ENCODE results near the gene CTSL.

Gene CTSL

DNA sequence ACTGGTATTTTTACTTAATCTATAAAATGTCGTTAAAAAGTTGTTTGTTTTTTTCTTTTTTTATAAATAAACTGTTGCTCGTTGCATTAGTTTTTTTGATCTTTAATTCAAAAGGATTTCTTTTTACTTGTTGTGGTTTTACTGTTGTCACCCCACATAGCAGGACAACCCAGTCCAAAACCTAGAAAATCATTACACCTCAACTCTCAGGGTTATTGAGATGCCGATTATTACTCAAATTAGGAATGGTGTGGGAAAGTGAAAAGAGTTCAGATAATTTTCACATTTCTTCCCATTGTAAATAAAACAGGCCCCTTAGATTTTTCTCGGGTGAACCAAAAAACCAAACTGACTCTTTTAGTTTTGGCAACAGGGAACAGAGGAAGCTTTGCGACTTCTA lies 17.4 kb upstream of the CTSL start:
- peak overlapping the region; percentile 83 for H3K27ac Mint-ChIP-seq
- CTCF ChIA-PET, result interaction anchor here (0.6 kb wide), 1 partner anchor 30 kb away, joined by 3 read pairs; no protein-coding TSS in a partner anchor
- H3K27me3 Mint-ChIP-seq, result peaks cover 20% of the 10 kb centered on the region
- H3K9me3 Mint-ChIP-seq, result no peaks in the 10 kb centered on the region
- H3K4me1 Mint-ChIP-seq, result peaks cover 63% of the 10 kb centered on the region
- no peaks in the 10 kb centered on the region for H3K36me3 Mint-ChIP-seq
- no peak for DNase-seq
- peak overlapping the region; percentile 34 for H3K4me3 Mint-ChIP-seq

DNA sequence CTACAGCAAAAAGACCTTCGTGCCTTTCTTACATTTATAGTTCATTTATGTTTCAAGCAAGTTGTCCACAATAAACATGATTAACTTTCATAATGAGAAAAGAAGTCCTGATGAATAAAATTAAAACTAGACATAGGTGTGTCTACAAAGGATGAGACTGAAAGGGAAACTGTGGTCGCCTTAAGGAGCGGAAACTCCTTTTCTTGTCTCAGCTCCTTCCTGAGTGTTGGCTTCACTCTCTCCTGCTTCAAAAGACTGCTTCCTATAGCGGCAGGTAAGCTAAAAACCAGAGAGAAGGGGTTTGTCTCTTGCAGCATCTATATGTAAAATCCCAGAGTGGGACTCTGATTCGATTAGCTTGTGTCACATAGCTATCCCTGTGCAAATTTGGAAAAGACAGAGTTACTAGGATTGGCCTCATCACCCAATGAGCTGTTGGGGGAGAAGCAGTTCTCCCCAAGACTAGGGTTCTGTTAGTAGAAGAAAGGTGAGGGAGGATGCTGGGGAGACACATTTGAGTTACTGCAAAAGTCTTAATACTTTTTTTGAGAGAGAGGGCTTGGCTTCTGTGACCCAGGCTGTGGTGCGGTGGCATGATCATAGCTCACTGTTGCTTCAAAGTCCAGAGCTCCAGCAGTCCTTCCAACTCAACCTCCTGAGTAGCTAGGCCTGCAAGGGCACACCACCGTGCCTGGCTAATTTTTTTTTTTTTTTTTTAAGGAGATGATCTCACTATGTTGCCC lies 16.8 kb upstream of the CTSL start:
- Mint-ChIP-seq H3K9me3 (no peaks in the 10 kb centered on the region), H3K4me1 (peaks cover 69% of the 10 kb centered on the region), H3K27ac (peak overlapping the region; percentile 83), H3K4me3 (peak overlapping the region; percentile 34), H3K36me3 (no peaks in the 10 kb centered on the region), H3K27me3 (peaks cover 20% of the 10 kb centered on the region)
- DNase-seq, result peak; percentile 54
- CTCF ChIA-PET, result interaction anchor here (0.6 to 0.7 kb wide), 2 partner anchors 17 to 31 kb away, joined by 3 read pairs; partner anchors contain the start of gene CTSL

GRCh38 chr9:87710443-87710842 lies 15.5 kb upstream of the CTSL start:
- H3K9me3 Mint-ChIP-seq, result no peaks in the 10 kb centered on the region
- H3K27ac Mint-ChIP-seq, result peak overlapping the region; percentile 83
- no peaks in the 10 kb centered on the region for H3K36me3 Mint-ChIP-seq
- CTCF ChIA-PET, result no interaction called here
- H3K4me1 Mint-ChIP-seq, result peaks cover 68% of the 10 kb centered on the region
- DNase-seq, result no peak
- no peak overlapping the region for H3K4me3 Mint-ChIP-seq
- peaks cover 16% of the 10 kb centered on the region for H3K27me3 Mint-ChIP-seq

DNA sequence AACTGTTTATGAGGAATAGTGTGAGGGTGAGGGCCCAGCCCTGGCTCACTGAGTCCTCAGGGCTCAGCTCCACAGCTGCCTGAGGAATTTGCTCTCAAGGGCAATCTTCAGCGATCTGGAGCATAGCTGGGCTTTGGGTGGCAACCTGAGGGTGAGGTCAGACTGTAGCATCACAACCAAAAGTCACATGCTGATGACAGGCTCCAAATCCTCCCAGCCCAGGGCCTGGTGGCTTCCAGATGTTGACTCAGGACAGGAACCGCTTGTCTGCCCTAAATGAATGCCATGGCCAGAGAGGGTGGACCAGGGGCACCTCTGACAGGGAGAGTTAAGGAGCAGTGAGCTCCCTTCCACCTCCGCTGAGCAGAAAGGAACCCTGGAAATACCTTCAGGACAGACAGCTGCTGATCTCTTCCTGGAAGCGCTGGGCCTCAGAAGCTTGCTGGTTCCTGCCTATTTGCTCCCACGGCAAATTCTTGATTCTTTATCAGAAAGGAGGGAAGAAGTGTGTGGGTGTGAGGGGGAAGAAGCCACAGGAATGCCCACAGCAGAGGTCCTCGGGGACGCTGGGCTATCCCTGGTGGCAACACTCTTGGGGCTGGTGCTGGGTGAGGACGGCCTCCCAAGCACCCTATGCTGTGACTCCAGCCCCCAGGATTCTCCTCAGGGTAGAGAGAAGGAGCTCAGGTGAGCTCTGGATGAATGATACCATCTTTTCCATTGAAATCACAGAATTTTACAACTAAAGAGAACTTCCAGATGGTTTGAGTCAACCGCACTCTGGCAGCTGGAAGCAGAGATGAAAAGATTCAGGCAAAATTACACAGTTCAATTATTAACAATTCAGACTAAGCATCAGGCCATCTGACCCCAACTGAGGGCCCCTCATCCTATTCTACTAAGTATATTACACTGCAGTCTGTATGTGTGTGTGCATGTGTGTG lies 13.8 kb upstream of the CTSL start:
- Mint-ChIP-seq H3K27ac (no peak overlapping the region), H3K27me3 (peaks cover 7% of the 10 kb centered on the region), H3K4me1 (peaks cover 69% of the 10 kb centered on the region), H3K36me3 (no peaks in the 10 kb centered on the region), H3K4me3 (no peak overlapping the region), H3K9me3 (no peaks in the 10 kb centered on the region)
- CTCF ChIA-PET, result no interaction called here
- no peak for DNase-seq

DNA sequence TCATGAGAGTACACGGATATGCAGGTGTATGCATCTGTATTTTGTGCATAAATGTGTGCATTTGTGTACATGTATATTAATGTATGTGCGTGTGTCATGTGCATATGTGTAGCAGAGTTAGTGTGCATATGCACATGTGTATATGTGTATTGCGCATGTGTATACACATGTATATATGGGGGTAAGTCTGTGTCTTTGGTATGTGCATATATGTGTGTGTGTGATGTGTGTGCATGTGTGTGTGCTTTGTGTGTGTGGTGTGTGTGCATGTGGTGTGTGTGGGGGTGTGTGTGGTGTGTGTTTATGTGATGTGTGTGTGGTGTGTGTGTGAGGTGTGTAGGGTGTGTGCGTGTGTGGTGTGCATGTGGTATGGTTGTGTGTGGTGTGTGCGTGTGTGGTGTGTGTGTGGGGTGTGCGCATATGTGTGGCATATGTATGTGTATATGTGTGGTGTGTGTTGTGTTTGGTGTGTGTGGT lies 13.1 kb upstream of the CTSL start:
- CTCF ChIA-PET, result no interaction called here
- Mint-ChIP-seq H3K36me3 (no peaks in the 10 kb centered on the region), H3K4me3 (no peak overlapping the region), H3K9me3 (no peaks in the 10 kb centered on the region), H3K27me3 (peaks cover 12% of the 10 kb centered on the region), H3K4me1 (peaks cover 63% of the 10 kb centered on the region), H3K27ac (no peak overlapping the region)
- DNase-seq, result no peak

GRCh38 chr9:87713278-87713987 lies 12.5 kb upstream of the CTSL start:
- CTCF ChIA-PET, result no interaction called here
- Mint-ChIP-seq H3K36me3 (no peaks in the 10 kb centered on the region), H3K27me3 (peaks cover 17% of the 10 kb centered on the region), H3K9me3 (no peaks in the 10 kb centered on the region), H3K4me1 (peaks cover 58% of the 10 kb centered on the region), H3K27ac (peak overlapping the region; percentile 77), H3K4me3 (no peak overlapping the region)
- DNase-seq, result peak; percentile 36

DNA sequence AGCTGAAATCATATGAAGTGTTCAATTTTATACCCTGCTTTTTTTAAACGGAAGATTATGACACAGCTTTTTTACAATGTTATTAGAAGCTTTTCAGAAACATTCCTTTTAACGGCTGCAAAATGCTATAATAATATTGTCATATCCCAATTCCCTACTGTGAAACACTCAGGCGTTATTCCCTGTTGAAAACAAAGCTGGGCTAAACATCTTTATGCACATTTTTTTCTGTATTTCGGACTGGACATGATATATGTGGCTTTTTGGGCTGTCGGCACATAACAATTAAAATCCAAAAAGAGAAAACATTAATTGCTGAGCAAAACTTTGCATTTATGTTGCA lies 12.0 kb upstream of the CTSL start:
- DNase-seq, result no peak
- Mint-ChIP-seq H3K4me3 (no peak overlapping the region), H3K36me3 (no peaks in the 10 kb centered on the region), H3K4me1 (peaks cover 53% of the 10 kb centered on the region), H3K27ac (no peak overlapping the region), H3K27me3 (peaks cover 22% of the 10 kb centered on the region), H3K9me3 (no peaks in the 10 kb centered on the region)
- CTCF ChIA-PET, result no interaction called here

GRCh38 chr9:87714819-87715218 lies 11.1 kb upstream of the CTSL start:
- no peak for DNase-seq
- peaks cover 25% of the 10 kb centered on the region for H3K27me3 Mint-ChIP-seq
- H3K4me3 Mint-ChIP-seq, result no peak overlapping the region
- no peak overlapping the region for H3K27ac Mint-ChIP-seq
- CTCF ChIA-PET, result no interaction called here
- H3K9me3 Mint-ChIP-seq, result no peaks in the 10 kb centered on the region
- peaks cover 44% of the 10 kb centered on the region for H3K4me1 Mint-ChIP-seq
- no peaks in the 10 kb centered on the region for H3K36me3 Mint-ChIP-seq

DNA sequence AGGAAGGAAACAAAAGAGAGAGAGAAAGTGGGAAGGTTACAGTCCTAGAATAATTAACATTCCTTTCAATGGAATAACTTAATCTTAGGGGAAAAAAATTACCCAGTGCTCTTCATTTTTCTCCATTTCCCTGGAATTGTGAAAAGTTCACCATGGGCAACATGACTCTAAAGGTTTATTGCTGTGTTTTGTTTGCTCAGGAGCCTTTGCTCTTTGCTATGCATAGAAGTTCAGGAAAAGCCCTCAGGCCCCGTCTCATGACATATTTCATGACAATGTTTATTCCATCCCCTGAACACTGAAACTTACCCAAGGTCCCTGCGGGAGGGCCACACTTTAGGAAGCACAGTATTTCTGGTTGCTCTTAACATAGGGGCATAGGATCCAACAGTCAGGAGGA lies 9.8 kb upstream of the CTSL start:
- Mint-ChIP-seq H3K4me1 (peaks cover 33% of the 10 kb centered on the region), H3K4me3 (no peak overlapping the region), H3K36me3 (peaks cover 2% of the 10 kb centered on the region), H3K9me3 (no peaks in the 10 kb centered on the region), H3K27ac (no peak overlapping the region), H3K27me3 (peaks cover 29% of the 10 kb centered on the region)
- CTCF ChIA-PET, result no interaction called here
- no peak for DNase-seq

GRCh38 chr9:87717456-87717855 lies 8.5 kb upstream of the CTSL start:
- H3K27ac Mint-ChIP-seq, result no peak overlapping the region
- no peak for DNase-seq
- no peaks in the 10 kb centered on the region for H3K9me3 Mint-ChIP-seq
- peaks cover 40% of the 10 kb centered on the region for H3K27me3 Mint-ChIP-seq
- CTCF ChIA-PET, result no interaction called here
- H3K36me3 Mint-ChIP-seq, result peaks cover 2% of the 10 kb centered on the region
- peaks cover 22% of the 10 kb centered on the region for H3K4me1 Mint-ChIP-seq
- H3K4me3 Mint-ChIP-seq, result no peak overlapping the region

- no peaks in the 10 kb centered on the region for H3K9me3 Mint-ChIP-seq
- DNase-seq, result no peak
- peaks cover 47% of the 10 kb centered on the region for H3K27me3 Mint-ChIP-seq
- CTCF ChIA-PET, result no interaction called here
- H3K4me1 Mint-ChIP-seq, result peaks cover 17% of the 10 kb centered on the region
- H3K27ac Mint-ChIP-seq, result no peak overlapping the region
- H3K36me3 Mint-ChIP-seq, result peaks cover 2% of the 10 kb centered on the region
- no peak overlapping the region for H3K4me3 Mint-ChIP-seq
Measured at GRCh38 chr9:87718231-87718630, 7.7 kb upstream of the CTSL start.

DNA sequence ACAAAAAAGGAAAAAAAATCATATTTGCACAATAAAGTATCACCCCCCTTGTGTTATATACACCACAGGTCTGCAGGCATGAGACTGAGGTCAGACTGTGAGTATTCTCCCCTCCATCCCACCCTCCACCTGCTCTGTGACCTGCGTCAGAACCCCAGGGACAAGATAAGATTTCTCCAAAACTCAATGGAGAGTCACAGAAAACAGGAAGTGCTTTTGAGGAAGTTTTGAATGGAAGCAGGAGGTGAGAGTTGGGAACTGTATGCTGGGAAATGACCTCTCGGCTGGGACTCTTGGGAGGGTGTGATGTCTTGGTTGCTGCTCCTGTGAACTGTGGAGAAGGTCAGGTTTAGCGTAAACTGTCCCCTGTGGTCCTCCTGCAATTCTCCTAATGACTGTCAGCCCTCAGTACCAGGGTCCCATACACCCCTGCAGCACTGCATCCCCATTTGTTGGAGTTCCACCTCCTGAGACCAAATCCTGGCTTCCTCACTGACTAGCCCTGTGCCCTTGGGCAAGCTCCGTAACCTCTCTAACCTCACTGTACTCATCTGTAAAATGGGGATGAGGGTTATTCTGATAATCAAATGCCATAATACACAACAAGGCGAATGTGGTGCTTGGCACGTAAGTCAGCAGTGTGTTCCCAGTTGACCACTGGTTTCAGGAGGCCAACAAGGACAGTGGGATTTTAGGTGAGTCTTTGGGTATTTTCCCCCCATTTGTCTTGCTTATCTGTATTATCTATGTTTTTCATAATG lies 6.9 kb upstream of the CTSL start:
- H3K36me3 Mint-ChIP-seq, result peaks cover 2% of the 10 kb centered on the region
- CTCF ChIA-PET, result no interaction called here
- no peaks in the 10 kb centered on the region for H3K9me3 Mint-ChIP-seq
- H3K4me3 Mint-ChIP-seq, result no peak overlapping the region
- DNase-seq, result no peak
- H3K27ac Mint-ChIP-seq, result no peak overlapping the region
- H3K4me1 Mint-ChIP-seq, result peaks cover 9% of the 10 kb centered on the region
- peaks cover 49% of the 10 kb centered on the region for H3K27me3 Mint-ChIP-seq

- H3K4me1 Mint-ChIP-seq, result peaks cover 6% of the 10 kb centered on the region
- no peak overlapping the region for H3K27ac Mint-ChIP-seq
- CTCF ChIA-PET, result no interaction called here
- no peak overlapping the region for H3K4me3 Mint-ChIP-seq
- H3K36me3 Mint-ChIP-seq, result peaks cover 2% of the 10 kb centered on the region
- H3K27me3 Mint-ChIP-seq, result peaks cover 53% of the 10 kb centered on the region
- H3K9me3 Mint-ChIP-seq, result no peaks in the 10 kb centered on the region
- DNase-seq, result no peak
Measured at GRCh38 chr9:87720173-87720572, 5.7 kb upstream of the CTSL start.
